ENCODE data around the gene FAM83E. TPM values are rescaled to one million over a fixed set of nuclear protein-coding genes. Genes with fewer than 3 reads are reported as not detected.

FAM83E gene
- total RNA-seq, 1 donor from 2014 or later = 31.1 TPM

DNA sequence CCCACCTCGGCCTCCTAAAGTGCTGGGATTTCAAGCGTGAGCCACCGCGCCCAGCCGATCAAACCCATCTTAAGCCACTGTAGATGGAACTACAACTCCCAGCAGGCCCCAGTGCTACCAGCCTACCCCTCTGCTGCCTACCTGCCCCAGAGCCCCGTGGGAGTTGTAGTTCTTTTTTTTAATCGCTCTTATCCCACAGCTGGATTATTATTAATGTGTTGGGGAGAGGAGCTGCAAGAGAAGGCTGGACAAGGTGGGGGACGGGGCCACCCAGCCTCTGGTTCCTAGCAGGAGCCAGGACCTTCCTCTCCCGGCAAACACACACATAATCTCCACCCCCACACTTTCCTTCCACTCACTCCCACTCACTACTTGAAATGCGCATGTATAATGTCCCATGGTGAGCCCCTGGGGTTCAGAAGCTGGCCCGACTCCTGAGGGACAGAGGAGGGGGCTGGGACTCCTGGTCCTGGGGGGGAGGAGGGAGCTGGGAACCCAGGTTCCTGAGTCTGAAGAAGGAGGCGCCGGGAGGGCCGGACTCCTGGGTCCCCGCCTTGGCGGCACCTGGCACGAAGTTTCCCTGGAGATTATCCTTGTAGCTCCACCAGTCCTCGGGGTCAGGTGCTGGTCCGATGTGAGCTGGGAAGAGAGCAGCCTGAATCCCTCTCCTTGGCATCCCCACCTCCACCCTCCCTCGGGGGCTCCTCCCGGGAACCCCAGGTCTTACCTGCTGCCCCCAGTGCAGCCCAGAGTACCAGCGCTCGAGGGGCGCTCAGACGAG lies 30.2 kb upstream of the FAM83E start:
- Histone ChIP-seq H3K27ac (peak overlapping the region; percentile 66), H3K9me3 (no peaks in the 10 kb centered on the region), H3K36me3 (no peaks in the 10 kb centered on the region), H3K4me3 (peak overlapping the region; percentile 56), H3K4me1 (peaks cover 21% of the 10 kb centered on the region), H3K27me3 (no peaks in the 10 kb centered on the region)
- intact Hi-C loops (cut with DNase I) = no loop called here
- ATAC-seq (peak; percentile 82), DNase-seq (peak; percentile 78)
- TF ChIP-seq, protein P1, sequence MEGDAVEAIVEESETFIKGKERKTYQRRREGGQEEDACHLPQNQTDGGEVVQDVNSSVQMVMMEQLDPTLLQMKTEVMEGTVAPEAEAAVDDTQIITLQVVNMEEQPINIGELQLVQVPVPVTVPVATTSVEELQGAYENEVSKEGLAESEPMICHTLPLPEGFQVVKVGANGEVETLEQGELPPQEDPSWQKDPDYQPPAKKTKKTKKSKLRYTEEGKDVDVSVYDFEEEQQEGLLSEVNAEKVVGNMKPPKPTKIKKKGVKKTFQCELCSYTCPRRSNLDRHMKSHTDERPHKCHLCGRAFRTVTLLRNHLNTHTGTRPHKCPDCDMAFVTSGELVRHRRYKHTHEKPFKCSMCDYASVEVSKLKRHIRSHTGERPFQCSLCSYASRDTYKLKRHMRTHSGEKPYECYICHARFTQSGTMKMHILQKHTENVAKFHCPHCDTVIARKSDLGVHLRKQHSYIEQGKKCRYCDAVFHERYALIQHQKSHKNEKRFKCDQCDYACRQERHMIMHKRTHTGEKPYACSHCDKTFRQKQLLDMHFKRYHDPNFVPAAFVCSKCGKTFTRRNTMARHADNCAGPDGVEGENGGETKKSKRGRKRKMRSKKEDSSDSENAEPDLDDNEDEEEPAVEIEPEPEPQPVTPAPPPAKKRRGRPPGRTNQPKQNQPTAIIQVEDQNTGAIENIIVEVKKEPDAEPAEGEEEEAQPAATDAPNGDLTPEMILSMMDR (IDR thresholded peaks at IDR 0.05) = no peak

DNA sequence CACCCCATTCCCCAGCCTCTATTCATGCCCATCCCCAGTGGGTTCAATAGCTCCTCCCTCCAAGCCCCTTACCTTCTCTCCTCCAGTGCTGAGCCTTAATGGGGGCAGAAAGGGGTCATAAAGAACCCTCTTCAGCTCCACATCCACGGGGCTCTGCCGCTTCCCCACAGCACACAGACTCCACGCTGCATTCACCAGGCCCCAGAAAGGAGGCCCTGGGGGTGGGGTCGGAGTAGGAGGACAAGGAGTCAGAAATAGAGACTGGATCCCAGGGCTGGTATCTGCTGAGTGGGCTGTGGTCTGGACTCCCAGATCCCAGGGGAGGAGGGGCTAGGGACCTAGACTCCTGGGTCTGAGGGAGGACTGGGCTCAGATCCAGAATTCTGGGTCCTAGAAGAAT lies 29.5 kb upstream of the FAM83E start:
- Histone ChIP-seq H3K4me1 (peaks cover 17% of the 10 kb centered on the region), H3K36me3 (no peaks in the 10 kb centered on the region), H3K27me3 (no peaks in the 10 kb centered on the region), H3K4me3 (no peak overlapping the region), H3K9me3 (no peaks in the 10 kb centered on the region), H3K27ac (no peak overlapping the region)
- TF ChIP-seq, protein P1 (IDR thresholded peaks at IDR 0.05) = no peak
- intact Hi-C loops (cut with DNase I) = no loop called here
- no peak for ATAC-seq
- no peak for DNase-seq

DNA sequence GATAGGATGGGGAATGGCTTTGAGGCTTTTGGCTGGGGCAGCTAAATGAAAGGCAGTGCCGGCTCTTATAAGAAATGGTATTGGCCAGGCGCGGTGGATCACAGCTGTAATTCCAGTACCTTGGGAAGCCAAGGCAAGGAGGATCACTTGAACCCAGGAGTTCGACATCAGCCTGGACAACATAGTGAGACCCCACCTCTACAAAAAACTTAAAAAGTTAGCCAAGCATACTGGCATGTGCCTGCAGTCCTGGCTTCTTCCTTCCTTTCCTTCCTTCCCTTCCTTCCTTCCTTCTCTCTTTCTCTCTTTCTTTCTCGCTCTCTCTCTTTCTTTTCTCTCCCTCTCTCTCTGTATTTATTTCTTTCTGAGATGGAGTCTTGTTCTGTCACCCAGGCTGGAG lies 28.0 kb upstream of the FAM83E start:
- H3K4me3 ChIP-seq = no peak overlapping the region
- no peak overlapping the region for H3K27ac ChIP-seq
- ATAC-seq (no peak), DNase-seq (no peak)
- TF ChIP-seq, protein P1 (IDR thresholded peaks at IDR 0.05) = no peak
- H3K9me3 ChIP-seq = no peaks in the 10 kb centered on the region
- intact Hi-C loops (cut with DNase I) = no loop called here
- H3K4me1 ChIP-seq = peaks cover 20% of the 10 kb centered on the region
- no peaks in the 10 kb centered on the region for H3K36me3 ChIP-seq
- H3K27me3 ChIP-seq = no peaks in the 10 kb centered on the region

DNA sequence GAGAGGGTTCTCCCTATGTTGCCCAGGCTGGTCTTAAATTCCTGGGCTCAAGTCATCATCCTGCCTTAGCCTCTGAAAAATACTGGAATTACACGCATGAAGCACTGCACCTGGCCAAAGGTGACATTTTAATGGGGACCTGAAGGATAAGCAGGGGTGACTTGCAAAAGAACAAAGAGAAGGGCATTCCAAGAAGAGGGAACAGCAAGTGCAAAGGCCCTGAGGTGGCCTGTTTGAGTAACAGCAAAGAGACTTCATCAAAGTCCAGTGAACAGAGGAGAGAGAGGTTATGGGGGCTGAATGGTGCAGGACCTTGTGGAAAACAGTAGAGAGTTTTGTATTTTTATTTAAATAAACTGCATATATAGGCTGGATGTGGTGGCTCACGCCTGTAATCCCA lies 27.0 kb upstream of the FAM83E start:
- DNase-seq (no peak), ATAC-seq (no peak)
- H3K9me3 ChIP-seq = no peaks in the 10 kb centered on the region
- H3K27ac ChIP-seq = no peak overlapping the region
- no peak overlapping the region for H3K4me3 ChIP-seq
- peaks cover 20% of the 10 kb centered on the region for H3K4me1 ChIP-seq
- intact Hi-C loops (cut with DNase I) = no loop called here
- no peaks in the 10 kb centered on the region for H3K27me3 ChIP-seq
- H3K36me3 ChIP-seq = no peaks in the 10 kb centered on the region
- TF ChIP-seq, protein P1 (IDR thresholded peaks at IDR 0.05) = no peak

DNA sequence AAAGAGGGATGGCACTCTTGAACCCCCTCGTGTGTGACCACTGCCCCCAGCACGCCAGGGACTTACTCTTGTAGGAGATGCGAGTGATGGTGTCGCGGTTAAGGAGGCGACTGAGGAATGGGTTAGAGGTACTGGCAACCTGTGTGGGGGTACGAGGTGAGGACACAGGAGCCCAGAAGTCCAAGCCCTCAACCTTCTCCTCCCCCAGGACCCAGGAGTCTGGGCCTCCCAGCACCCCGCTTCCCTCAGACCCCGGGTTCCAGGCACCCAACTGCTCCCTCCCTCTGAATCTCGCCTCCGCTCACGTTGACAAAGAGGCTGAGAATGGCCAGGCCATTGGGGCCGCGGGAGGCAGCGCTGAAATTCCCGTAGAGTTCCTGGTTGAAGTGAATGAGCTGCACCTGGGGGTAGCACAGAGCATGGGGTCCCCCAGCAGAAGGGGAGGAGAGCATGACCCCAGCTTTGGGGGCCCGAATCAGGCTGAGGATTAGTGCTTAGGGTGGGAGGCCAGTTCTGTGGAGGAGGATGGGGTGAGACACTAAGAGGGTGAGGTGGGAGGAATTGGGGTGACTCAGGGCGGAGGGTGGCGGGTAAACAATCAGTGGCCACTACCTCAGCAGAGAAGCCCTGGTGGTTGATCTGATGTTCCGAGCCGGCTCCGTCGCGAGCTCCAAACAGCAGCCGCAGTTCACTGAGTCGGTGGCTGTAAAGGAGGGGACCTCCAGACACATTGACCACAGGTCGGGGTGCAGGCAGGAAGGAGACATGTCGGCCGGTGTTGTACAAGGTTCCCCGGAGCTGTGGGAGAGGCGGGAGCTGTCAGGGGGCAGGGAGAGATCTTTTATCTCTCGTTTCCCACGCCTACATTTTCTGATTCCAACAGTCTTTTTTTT lies 24.9 kb upstream of the FAM83E start:
- TF ChIP-seq, protein P1 (IDR thresholded peaks at IDR 0.05) = no peak
- DNase-seq (no peak), ATAC-seq (no peak)
- Histone ChIP-seq H3K36me3 (no peaks in the 10 kb centered on the region), H3K9me3 (no peaks in the 10 kb centered on the region), H3K27me3 (no peaks in the 10 kb centered on the region), H3K27ac (no peak overlapping the region), H3K4me1 (peaks cover 16% of the 10 kb centered on the region), H3K4me3 (no peak overlapping the region)
- intact Hi-C loops (cut with DNase I) = no loop called here

Measured in upper lobe of right lung (tissue), 1 donor.